Hematopoietic multipotent progenitor cell (in vitro differentiated cells): ENCODE data around the gene TRPT1. TPM values are rescaled to one million over a fixed set of nuclear protein-coding genes. Genes with fewer than 3 reads are reported as not detected.
A peak's percentile ranks its signal among the peaks of the same experiment; 100 is the strongest.

ENCODE experiments used
- DNase-seq, 3 donors: peaks; one replicate each; pipeline ENCODE4 v3.0.0-alpha.2; 2011 to 2015; ENCODE audit warnings: low read depth in 2 of 3, low spot score in 2 of 3
- total RNA-seq: library from RNA; depleted of rRNA; stranded (reverse); fragments of >200 nt; gene quantifications from one replicate; pipeline ENCODE4 v1.2.3, GENCODE V29; 2012

Gene TRPT1
- total RNA-seq, 1 donor, result 33.1 TPM

GRCh38 chr11:64210301-64211020 is 15.5 kb downstream of the TRPT1 start:
- no peak for DNase-seq

- DNase-seq, result no peak
Observed at GRCh38 chr11:64209563-64209843, 16.5 kb downstream of the TRPT1 start.

GRCh38 chr11:64208796-64209562 is 17.0 kb downstream of the TRPT1 start:
- no peak for DNase-seq

DNA sequence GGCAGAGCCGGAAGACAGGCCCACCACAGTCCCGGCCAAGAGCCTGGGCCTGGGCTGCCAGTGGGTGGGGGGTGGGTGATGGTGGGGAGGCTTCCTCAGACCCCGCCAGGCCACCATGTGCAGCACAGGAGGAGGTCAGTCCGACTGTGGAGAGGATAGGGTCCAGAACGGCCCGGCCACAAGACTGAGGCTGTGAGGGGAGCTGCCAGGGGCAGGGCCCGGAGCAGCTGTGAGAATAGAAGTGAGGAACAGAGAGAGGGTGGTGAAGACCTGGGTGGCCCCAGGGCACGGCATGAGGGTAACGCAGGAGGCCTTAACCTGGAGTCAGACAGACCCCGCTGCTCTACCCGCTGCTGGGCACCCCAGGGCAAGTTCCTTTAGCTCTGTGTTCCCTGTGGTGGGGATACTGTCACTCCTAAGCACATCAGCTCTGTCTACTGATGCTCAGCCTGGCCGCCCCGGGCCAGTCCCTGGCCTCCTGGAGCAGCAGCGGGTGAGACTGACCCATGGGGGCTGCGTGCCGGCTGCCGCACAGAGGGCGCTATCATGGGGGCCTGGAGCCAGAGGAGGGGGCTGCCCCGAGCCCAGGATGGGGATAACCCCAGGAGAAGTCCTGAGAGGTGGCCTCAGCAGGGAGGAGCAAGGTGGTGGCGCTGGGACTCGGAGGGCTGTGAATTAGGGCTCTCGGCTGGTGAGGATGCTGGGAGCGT is 17.7 kb downstream of the TRPT1 start:
- DNase-seq, result no peak

DNA sequence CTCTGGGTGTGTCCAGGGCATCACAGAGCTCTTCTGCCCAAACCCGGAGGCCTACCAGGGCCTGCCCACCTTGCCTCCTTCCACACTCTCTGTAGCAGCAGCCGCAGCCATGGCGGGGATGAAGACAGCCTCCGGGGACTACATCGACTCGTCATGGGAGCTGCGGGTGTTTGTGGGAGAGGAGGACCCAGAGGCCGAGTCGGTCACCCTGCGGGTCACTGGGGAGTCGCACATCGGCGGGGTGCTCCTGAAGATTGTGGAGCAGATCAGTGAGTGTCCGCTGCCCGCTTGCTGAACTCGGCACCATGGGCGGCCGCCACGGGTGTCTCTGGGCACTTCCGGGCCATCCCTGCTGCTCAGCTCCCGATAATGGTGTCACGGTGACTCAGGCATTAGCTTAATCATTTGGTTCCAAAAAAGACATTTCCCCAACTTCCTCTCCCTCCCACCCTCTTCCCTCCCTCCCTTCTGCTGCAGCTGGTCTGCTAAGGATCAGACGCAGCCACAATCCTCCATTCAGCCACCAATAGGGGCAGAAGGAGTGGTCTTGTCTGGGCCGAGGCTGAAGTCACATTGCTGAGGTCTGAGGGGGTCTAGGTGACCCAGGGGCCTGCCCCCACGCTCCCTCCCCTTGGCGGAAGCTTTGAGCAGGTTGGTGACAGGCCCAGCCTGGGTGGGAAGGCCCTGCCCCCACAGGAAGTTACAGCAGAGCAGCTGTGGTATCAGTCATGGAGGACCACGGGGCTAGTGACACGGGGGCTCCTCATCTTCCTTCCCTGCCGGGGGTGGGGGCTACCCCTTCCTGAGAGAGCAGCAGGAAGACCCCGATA is 18.5 kb downstream of the TRPT1 start:
- DNase-seq, result peak in 2 of 3 donors; percentile 93 to 94

DNA sequence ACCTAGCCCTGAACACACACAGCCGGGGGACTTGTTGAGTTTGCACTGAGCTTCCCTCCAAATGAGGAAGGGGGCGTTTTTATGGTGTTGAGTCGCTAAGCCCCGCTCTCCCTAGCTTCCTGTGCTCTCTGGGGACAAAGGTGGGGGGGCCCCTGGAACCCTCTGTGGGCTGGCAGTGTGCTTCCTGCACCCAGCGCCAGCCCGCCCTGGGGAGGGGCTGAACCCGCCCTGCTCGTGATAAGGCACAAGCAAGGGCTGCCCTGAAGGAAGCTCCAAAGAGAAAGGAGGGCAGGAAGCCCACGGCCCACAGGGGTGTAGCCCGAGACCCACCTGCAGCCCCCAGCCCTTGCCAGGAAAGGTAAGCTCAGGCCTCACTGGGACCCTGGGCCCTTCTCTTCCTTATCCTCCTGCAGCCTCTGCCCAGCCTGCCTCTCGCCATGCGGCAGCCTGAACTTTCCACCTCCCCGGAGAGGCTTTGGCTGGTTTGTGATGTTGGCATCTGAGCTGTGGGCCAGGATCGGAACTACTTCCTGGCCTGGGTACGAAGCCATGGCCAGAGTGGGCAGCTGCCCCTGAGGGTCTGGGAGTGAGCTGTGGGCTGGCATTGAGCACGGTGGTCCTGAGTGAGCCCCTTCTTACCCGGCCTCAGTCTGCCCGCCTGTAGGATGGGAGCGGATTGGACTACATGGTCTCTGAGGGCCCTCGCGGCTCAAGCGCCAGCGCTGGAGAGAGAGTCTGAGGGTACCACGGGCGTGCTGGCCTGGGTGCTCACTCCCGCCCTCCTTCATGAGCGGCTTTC is 19.3 kb downstream of the TRPT1 start, which contains the start of gene FERMT3:
Gene FERMT3, plus strand, starts transcription at position 265 of the 799 bp plus-strand sequence. CDS start 644 bp downstream, outside the sequence.
- DNase-seq, result peak in 2 of 3 donors; percentile 85 to 93

DNA sequence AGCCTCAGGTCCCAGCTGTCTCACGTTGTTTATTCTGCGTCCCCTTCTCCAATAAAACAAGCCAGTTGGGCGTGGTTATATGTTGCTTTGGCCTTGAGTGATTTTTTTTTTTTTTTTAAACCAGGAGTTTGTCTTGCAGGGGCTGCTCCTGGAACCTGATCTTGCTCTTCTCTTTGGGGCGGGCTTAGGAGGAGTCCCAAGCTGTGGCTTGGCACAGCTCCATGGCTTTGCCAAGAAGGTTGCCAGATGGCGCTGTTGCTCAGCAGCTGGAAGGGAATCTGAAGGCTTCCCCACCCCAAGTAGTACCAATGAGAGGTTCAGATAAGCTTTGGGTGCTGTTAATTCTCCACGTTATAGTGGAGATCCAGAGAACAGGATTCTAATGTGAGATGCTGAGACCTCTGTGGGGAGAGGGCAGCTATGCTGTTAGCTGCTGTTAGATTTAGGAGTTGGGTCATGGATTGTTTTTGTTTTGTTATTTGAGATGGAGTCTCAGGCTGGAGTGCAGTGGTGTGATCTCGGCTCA is 21.5 kb downstream of the TRPT1 start:
- DNase-seq, result peak; percentile 72 to 96 (median 93)

GRCh38 chr11:64204080-64204440 is 21.9 kb downstream of the TRPT1 start:
- no peak for DNase-seq

DNA sequence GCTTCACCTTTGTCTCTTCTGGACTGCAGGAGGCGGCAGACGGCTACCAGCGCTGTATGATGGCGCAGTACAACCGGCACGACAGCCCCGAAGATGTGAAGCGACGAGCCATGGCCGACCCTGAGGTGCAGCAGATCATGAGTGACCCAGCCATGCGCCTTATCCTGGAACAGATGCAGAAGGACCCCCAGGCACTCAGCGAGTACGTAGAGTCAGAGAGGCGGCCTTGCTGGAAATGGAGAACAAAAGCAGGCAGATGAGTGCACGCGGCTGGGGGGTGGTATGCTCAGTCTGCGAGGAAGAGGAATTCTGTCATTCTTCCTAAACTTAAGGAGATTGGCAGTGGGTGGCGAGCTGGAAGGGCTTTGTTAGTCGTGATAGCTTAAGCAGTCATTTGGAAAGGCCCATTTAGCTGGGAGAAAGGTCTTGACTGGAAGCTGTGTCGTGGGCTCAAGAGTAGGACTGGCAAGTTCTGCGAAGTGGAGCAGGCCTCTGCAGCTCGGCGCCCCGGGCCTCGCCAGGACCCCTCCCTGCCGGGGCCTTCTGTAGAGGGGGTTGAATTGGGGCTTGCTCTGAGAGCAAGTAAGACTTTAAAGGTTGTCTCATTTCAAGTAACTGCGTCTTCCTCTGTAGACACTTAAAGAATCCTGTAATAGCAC is 22.4 kb downstream of the TRPT1 start:
- no peak for DNase-seq

- DNase-seq, result no peak
Observed at GRCh38 chr11:64202992-64203391, 23.0 kb downstream of the TRPT1 start.

DNA sequence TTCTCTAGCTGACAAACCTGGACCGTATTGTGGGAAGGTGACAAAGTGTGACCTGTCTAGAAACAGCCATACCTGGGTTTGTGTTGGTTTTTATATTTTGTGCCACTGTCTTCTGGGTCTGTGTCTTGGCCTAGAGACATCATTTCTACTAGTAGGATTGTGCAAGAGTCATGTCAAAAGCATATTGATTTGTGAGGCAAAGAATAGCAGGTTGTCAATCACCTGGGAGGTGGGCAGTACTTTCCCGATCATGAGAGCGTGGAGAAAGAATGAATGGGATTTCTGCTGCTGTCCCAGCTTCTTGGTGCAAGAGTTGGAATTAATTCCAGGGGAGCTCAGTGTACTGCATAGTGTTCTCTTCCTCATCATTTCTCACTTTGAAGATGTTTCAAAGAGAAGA is 24.4 kb downstream of the TRPT1 start:
- DNase-seq, result no peak

- no peak for DNase-seq
Observed at GRCh38 chr11:64198511-64198910, 27.5 kb downstream of the TRPT1 start.

DNA sequence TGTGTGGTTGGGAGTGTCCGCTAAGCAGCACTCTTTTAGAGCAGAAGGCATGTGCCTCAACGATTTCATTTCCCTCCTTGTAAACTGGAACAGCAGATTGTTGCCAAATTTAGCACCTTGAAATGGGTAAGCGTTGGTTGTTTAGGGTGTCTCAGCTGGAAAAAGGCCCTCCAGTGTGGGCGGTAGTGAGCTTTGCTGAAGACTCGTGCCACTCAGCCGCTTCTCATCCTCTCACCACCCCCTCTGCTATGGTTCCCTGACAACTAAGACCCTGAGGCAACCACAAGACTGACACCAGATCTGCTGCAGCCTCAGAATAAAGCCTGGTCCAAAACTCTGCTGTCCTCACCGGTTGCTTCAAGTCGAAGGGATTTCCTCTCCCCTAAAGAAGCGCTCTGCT is 29.4 kb downstream of the TRPT1 start:
- no peak for DNase-seq

DNA sequence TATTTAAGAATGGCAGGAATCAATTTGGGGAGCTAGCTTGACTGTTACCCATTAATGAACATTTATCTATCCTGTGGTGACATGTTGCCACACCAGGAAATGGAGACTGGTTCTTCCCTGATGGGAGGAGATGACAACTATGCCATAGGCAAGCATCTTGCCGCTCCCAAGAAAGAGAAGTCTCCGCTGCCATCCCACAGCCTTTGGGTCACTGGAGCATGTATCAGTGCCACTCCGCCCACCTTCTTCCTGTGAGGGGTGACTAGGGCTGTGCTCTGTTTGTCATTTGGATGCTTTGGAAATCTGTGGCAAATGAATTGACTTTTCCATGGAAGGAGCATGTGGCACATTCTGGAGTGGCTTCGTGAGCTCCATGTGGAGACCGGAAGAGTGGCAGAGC is 33.6 kb downstream of the TRPT1 start:
- DNase-seq, result no peak

GRCh38 chr11:64186492-64187165 is 39.4 kb downstream of the TRPT1 start:
- DNase-seq, result no peak

- peak; percentile 91 to 100 (median 100) for DNase-seq
Observed at GRCh38 chr11:64185693-64186491, 40.1 kb downstream of the TRPT1 start, which contains the start of gene STIP1. TSS of gene STIP1 (plus strand) at chr11:64186171. CDS start at chr11:64186262, 91 bp downstream.

DNA sequence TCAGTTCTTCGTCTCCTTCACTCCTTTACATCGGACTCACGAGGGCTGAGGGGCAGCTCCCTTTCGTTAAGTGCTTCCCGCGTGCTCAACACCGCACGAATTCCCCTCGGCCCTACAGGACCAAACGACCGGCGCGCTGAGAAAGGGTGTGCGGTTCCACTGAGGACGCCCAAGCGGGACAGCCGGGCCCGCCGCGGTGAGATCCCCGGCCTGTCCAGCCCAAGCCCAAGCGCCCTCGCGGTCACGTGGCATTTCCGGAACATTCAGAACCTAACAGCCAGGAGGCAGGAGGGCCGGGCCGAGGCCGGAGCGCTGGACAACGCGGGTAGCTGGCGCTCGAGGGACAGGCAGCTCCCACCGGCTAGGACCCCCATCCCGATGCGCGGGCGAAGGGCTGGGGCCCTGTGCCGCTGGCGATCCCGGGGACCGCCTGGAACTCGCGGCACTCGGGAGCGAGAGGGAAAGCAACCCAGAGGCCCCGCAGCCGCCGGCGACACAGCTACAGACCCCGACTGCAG is 40.8 kb downstream of the TRPT1 start:
- peak in 1 of 3 donors; percentile 36 for DNase-seq
